GM19452 (cell line): ENCODE results near the gene PITPNM1.
"Not testable (repeated sequence)": the region's sequence is repeated elsewhere in the genome, so short reads cannot be mapped to it uniquely, and the experiment has no call there.

Experiments
- ATAC-seq: cut with Tn5 transposase; IDR thresholded peaks from one replicate; pipeline ENCODE4 v1.9.1; 2021; ENCODE audit not compliant: unreplicated experiment

PITPNM1 gene

DNA sequence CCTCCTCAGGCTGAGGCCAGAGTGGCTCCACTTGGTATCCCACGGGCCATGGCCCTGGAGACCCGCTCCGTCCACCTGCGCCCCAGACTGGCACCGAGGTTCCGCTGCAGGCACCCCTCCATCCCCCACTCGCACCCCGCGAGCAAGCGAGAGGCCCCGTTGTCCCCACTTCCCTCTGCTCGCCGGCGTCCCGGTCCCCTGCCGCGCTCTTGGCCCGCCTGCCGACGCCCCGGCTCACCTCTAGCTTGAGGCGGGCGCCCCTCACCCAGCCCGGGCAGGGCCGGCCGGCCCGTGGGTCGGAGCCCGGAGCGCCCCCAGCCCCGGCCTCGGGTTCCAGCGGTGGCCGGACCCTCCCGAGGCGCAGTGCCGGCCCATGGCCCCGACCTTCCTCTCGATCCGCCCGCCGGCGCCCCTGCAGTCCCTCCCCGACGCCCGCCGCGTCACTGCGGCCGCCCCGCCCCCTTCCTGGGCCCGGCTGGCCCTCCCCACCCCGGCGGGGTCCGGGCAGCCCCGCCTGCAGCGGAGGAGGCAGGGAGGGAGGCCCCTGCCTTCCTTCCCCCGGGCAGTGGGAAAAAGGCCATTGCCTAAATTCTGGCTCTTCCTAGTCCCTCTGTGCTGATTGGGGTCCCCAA is at the start of gene PITPNM1:
TSS of gene PITPNM1 (minus strand) at position 414 of the 632 bp plus-strand sequence. CDS start 1,183 bp downstream, outside the sequence.
- ATAC-seq, result no peak

DNA sequence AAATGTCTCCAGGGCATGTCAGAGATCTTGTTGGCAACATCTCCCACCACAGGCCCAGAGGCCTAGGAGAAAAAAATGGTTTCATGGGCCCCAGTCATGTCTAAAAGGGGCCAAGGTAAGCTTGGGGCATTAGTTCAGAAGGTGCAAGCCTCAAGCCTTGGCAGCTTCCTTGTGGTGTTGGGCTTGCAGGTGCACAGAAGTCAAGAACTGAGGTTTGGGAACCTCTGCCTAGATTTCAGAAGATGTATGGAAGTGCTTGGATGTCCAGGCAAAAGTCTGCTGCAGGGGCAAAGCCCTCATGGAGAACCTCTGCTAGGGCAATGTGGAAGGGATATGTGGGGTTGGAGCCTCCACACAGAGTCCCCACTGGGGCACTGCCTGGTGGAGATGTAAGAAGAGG is 46.5 kb upstream of the PITPNM1 start:
- ATAC-seq, result not testable (repeated sequence)

DNA sequence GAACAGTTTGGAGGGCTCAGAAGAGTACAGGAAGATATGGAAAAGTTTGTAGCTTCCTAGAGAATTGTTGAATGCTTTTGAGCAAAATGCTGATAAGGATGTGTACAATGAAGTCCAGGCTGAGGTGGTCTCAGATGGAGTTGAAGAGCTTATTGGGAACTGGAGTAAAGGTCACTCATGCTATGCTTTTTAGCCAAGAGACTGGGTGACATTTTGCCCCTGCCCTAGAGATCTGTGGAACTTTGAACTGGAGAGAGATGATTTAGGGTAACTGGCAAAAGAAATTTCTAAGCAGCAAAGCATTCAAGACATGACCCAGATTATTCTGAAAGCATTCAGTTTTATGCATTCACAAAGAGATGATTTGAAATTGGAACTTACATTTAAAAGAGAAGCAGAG is 46.0 kb upstream of the PITPNM1 start:
- ATAC-seq, result no peak

DNA sequence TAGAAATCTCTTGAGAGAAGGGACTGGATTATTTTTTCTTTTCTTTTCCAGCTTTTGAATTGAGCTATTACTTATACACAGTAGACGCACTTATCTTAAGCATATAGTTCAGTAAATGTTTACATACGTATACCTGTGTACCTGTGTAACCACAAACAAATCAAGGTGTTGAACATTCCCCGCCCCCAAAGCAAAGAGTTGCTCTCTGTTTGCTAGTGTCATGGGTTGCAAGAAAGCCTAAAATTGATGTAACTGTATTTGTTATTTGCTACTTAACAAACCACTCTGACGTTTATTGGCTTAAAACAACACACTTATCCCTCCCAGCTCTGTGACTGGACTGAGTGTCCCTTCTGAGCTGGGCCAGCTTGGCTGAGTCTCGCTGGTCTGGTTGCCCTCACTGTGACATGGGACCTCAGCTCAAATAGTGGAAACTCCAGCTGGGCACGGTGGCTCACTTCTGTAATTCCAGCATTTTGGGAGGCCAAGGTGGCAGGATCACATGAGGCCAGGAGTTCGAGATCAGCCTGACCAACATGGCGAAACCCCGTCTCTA is 43.5 kb upstream of the PITPNM1 start:
- no peak for ATAC-seq

DNA sequence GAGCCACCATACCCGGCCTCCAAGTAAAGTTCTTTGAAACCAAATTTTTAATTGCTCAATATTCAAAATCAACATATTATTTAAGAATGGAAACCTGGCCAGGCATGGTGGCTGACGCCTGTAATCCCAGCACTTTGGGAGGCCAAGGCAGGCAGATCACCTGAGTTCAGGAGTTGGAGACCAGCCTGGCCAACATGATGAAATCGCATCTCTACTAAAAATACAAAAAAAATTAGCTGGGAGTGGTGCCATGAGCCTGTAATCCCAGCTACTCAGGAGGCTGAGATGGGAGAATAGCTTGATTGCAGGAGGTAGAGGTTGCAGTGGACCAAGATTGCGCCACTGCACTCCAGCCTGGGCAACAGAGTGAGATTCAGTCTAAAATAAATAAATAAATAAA is 42.9 kb upstream of the PITPNM1 start:
- not testable (repeated sequence) for ATAC-seq

DNA sequence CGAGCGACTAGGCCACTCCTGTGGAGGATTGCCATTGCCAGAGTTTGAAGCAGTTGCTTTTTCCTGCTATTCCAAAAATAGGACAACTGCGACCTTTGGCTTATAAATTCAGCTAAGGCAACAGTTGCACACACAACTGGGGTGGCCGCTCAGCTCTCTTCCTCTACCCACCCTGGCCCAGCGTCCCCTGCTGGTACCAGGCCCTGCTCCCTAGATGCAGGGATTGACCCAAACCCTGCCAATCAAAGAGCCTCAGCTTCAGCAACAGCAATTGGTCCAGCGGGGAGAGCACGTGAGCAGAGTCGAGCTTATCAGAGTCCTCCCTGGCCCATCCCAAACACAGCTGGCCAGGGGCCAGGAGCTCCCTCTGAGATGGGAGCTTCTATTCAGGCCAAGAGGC is 40.1 kb upstream of the PITPNM1 start:
- ATAC-seq, result no peak

DNA sequence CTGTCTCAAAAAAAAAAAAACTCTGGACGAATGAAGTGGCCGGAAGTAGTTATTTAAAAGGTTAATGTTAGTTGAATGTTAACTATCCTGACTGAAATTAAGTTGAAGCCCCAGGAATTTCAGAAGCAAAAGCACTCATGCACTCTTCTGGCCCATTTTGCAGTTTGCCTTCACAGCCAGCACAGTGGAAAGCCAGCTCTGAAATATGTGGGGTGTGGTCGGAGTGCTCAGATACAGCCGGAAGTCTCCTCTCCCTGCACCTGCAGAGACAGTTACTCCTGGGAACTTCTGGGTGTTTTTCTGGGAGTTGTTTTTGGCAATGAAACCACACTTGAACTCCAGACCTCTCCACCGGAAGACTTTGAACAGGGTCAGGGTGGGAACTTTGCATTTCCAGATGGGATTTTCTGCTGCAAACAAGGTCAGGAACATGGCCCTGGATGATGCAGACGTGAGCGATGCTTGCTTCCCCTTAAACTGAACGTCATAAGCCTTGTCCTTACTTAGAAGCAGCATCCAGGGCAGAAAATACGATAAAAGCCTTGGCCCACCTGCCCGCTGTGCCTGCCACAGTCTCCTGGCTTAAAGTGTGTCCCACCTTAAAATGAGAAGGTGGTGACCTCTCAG is 39.6 kb upstream of the PITPNM1 start:
- ATAC-seq, result no peak

DNA sequence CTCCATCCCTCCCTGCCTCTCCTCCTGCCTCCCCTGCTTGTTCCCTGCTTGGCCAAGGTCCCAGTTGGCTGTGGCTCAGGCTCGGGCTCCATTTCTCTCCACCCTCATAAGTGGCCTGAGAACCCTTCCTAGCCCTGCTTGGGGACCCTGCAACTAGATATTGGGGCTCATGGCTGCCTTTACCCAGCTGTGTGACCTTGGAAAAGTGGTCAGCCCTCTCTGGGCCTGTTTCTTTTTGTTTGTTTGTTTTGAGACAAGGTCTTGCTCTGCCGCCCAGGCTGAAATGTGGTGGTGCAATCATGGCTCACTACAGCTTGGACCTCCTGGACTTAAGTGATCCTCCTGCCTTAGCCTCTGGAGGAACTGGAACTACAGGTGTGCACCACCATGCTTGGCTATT is 38.4 kb upstream of the PITPNM1 start:
- ATAC-seq, result no peak

DNA sequence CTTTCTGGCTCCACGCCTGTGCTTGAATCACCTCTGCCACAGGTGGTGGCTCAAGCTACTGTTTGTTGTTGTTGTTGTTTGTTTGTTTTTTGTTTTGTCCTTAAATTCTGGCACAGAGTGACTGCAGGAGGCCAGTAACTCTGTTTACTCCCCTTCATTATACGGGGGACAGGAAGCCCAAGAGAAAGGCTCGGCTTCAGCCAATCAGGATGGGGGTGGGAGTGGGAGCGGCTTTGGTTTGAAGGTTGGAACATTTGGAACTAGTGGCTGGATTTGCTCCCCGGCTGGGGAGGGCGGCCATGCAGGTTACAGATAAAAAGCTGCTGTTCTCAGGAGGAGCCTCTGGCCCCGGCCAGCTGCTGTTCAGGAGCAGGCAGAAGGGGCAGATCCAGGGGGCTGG is 37.8 kb upstream of the PITPNM1 start:
- ATAC-seq, result no peak

DNA sequence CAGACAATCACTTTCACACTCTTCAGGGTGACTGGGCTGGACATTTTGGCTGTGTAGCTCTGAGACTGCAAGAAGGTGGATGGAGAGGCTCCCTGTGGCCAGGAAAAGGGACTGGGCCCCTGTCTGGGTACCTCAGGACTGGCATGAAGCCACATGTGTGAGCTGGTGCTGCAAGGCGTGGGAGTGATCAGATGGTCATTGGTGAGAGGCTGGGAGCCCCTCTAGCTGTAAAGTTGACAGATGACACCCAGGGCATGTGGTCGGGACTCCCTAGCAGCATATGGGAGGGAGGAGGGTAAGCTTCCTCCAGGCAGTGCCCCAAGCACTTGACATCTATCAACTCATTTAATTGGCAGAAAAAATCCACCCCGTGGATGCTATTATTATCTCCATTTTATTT is 37.0 kb upstream of the PITPNM1 start:
- no peak for ATAC-seq

DNA sequence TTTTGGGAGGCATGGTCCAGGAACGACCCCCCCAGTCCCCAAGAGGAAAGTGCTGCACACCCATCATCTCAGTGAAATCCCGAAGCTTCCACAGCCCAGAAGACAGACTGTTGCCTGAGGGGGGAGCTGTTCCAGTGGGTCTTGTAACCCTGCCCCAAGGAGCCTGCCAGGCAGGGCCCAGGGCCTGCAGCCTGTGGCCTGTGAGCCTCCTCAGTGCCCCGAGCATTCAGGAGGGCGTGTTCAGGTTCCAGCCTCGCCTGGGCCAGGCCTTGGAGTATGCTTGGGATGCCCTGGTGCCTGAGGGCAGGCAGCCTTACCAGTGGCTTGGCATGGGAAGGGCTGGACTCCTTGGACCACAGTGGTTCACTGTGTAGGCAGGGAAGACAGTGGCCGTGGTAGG is 36.0 kb upstream of the PITPNM1 start:
- ATAC-seq, result no peak

DNA sequence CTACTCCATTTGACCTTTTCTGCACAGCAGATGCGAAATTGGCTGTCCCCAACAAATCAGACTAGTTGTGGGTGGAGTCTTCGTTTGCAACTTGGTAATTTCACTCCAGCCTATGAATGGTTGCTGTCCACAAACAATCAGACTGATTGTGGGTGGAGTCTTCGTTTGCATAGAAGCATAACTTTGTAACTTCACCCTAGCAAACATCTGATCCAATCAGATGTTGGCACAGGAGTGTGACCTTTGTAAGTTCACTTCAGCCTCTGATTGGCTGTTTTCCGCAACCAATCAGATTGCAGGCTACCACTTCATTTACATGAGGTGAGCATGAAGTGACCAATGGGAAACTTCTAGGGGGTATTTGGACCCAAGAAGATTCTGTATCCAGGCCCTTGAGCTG is 34.4 kb upstream of the PITPNM1 start:
- no peak for ATAC-seq

DNA sequence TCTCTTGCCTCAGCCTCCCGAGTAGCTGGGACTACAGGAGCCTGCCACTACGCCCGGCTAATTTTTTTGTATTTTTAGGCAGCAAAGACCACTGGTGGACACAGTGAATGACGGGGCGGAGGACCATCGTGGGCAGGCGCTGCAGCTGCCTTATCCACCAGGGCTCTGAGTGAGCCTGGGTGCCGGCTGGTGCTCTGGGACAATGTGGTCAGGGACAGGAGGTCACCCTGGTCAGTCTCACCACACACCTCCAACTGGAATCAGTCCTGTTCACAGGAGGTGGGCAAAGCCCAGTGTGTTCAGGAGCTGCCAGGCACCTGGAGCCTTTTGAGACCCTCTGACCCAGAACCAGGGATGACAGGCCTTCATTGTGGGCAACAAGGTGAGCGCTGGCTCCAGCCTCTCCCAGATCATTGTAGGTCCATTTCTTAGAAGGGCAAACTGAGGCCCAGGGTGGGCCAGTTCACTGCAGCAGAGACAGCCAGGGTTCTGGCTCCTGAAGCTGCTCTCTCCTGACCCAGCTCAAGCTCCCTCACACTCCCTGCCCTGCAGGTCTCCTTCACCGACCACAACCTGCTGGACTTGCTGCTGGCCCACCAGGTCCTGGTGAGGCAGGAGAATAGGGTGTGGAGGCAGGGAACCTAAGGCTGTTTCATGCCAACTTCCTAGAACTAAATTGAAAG is 33.8 kb upstream of the PITPNM1 start:
- ATAC-seq, result no peak

DNA sequence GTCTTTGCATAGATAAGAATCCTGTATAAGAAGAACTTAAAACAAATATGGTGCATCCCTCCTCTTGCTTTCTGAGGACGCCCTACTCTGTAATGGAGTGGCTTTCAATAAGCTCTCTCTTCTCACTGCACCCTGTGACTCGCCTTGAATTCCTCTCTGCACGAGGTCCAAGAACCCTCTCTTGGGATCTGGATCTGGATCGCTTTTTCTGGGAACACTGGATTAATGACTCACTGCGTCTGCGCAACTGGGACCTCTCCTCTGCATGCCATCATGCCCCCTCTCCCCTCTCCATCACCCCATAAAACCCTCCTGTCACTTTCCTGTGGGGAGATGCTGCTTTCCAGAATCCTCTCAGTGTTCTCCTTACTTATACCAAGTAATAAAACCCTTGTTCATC is 33.1 kb upstream of the PITPNM1 start:
- ATAC-seq, result no peak

DNA sequence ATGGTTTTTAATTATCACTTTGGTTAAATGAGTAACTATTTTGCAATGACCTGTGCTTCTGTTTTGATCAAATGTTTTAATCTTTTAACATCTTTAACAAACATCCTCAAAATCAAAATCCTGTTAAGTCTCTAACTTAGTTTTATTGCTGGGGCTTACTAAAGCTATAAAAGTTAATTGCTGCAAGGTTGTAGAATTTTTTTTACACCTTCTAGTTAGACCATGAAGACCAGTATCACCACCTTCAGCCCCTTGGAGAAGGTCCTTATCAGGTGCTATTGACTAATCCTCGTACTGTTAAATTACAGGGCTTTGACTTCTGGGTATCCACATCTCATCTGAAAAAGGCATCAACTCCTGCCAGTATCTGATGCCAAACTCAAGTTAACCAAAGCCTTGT is 30.4 kb upstream of the PITPNM1 start:
- ATAC-seq, result no peak

DNA sequence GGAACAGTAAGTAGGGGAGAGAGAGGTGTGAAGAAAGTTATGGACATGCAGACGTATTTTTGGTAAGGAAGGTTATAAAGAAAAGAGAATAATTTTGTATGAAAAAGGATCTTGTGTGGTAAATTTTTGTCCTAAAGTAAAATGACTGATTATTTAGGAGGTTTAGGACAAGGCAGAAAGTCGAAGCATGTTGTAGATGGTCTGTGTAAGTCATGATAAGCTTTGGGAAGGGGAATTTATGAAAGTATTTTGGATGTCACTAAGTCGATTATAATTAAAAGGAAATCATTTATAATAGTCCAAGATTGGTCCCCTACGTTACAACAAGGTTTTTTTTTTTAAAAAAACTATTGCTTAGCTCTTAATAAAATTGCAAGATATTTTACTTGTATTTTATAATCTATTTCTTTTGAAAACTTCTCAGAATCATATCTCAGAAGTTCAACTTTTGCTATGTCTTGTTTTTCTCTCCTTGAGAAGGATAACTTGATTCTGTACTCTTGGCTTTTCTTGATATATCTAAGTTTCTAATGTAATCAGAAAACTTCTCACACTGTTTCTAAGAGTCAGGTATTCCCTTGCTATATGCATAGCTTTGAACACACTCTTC is 29.0 kb upstream of the PITPNM1 start:
- no peak for ATAC-seq

DNA sequence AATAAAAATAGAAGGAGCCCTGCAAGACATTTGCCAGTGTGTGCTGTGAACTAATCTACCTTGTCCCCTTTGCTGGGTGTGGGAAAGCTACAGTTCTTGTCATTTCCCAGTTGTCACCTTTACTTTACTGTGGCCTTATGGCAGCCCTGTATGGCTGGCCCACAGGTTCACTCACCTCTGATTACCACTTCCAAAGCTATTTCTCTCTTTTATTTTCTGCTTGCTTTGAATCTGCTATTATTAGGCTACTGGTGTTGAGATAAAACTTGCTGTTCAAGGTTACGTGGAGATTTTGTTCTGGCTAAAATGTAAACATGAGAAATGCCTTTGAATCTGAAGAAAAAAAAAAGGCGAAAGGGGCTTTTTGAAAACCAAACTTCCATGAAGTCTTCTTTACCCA is 27.7 kb upstream of the PITPNM1 start:
- ATAC-seq, result no peak

DNA sequence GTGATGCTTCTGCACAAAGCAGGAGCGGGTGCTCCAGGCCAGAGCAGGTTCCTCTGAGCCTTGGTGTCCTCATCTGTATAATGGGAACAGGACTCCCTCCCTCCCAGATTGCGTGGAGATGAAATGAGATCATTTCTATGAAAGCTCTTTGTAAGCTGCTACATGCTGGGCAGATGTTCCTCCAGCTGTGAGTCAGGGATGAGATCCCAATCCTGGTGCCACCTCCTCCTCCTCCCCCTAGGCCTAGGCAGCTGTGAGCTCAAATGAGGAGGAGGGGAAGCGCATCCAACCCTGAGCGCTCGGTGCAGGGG is 25.1 kb upstream of the PITPNM1 start:
- no peak for ATAC-seq

DNA sequence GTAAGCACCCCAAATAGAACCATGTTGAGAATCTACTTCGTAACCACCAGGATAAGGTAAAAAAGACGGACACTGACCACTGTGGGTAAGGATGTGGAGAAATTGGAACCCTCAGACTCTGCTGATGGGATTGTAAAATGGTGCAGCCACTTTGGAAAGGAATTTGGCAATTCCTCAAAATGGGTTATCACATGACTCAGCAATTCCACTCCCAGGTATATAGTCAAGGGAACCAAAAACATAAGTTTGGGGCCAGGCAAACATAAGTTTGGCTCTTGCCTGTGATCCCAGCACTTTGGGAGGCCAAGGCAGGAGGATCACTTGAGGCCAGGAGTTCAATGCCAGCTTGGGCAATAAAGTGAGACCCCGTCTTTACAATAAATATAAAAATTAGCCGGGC is 23.2 kb upstream of the PITPNM1 start:
- no peak for ATAC-seq

DNA sequence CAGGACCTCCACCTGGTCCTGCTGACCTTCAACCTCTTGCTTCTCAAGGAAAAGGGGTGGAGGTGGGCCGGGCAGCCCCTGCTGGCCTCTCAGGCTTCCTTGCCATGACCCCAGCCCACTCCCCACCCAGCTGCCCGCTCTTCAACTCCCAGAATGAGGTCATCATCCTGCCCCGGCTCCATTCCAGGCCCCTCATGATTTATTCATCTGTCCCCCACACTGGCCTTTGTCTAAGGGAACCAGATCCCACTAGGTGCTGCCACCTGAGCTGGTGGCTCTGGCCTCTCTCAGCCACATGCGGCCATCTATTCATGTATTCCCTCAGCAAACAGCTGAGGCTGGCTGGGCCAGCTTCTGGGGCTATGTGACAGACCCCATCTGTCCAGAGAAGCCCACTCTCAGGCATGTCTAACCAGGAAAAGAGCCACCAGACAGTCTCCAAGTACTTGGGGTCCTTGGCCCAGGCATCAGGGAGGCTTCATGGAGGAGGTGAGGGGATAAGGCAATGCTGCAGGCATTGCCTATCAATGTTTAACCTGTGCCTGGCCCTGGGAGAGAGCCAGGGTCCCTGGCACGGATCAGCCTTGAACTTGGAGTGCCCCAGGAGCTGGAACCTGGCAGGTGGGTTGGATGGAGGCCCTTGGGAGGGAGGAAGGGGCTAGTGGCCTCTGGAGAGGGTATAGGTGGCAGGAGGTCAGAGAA is 20.3 kb upstream of the PITPNM1 start:
- no peak for ATAC-seq

DNA sequence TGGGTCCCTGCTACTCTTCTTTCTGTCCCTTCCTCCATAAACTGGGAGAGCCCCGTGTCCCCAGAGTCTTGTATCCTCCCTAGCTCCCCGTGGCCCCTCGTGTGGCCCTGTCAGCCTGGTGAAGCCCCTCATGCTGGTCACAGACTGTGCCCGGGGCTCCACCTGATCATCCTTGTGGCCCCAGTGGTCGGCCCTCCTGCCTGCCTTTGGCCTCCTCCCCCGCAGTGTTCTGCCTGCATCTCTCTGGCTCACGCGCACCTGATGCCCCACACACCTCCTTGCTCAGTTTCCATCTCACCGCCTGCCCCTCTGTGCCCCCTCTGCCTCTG is 19.3 kb upstream of the PITPNM1 start:
- ATAC-seq, result no peak
